ENCODE results near the gene ZNF580.

The ZNF580 gene

GRCh38 chr19:55645512-55645881 is 4.7 kb downstream of the ZNF580 start:
- no peak for DNase-seq (ENCODE audit: low read depth in 3 of 3)

- DNase-seq (ENCODE audit: low read depth in 3 of 3): no peak
These were observed 6.3 kb downstream of the ZNF580 start for GRCh38 chr19:55646889-55647731.

- no peak for DNase-seq (ENCODE audit: low read depth in 3 of 3)
These were observed 7.2 kb downstream of the ZNF580 start, which contains the start of gene CCDC106 for GRCh38 chr19:55647732-55648584. Gene CCDC106, plus strand, starts transcription at chr19:55648212. Its CDS starts 835 bp downstream, at chr19:55649047.

GRCh38 chr19:55648585-55649267 is 7.9 kb downstream of the ZNF580 start:
- no peak for DNase-seq (ENCODE audit: low read depth in 3 of 3)

GRCh38 chr19:55649268-55650125 is 8.7 kb downstream of the ZNF580 start:
- DNase-seq (ENCODE audit: low read depth in 3 of 3): no peak

- no peak for DNase-seq (ENCODE audit: low read depth in 3 of 3)
These were observed 9.3 kb downstream of the ZNF580 start for GRCh38 chr19:55650126-55650557.

- DNase-seq (ENCODE audit: low read depth in 3 of 3): no peak
These were observed 9.9 kb downstream of the ZNF580 start for GRCh38 chr19:55650602-55651230.

GRCh38 chr19:55651236-55651635 is 10.4 kb downstream of the ZNF580 start:
- no peak for DNase-seq (ENCODE audit: low read depth in 3 of 3)

GRCh38 chr19:55652311-55653128 is 11.7 kb downstream of the ZNF580 start:
- DNase-seq (ENCODE audit: low read depth in 3 of 3): no peak

- DNase-seq (ENCODE audit: low read depth in 3 of 3): peak; percentile 91 to 95 (median 93)
These were observed 13.0 kb downstream of the ZNF580 start for GRCh38 chr19:55653651-55654322.

- DNase-seq (ENCODE audit: low read depth in 3 of 3): peak; percentile 94 to 99 (median 99)
These were observed 13.6 kb downstream of the ZNF580 start for GRCh38 chr19:55654323-55654867.

GRCh38 chr19:55654868-55655647 is 14.3 kb downstream of the ZNF580 start, which contains the start of gene U2AF2:
Gene U2AF2, plus strand, starts transcription at chr19:55655035. Its CDS starts 70 bp downstream, at chr19:55655105.
- peak; percentile 93 to 96 (median 94) for DNase-seq (ENCODE audit: low read depth in 3 of 3)

- no peak for DNase-seq (ENCODE audit: low read depth in 3 of 3)
These were observed 14.8 kb downstream of the ZNF580 start for GRCh38 chr19:55655648-55656040.

GRCh38 chr19:55656552-55656951 is 15.8 kb downstream of the ZNF580 start:
- DNase-seq (ENCODE audit: low read depth in 3 of 3): no peak

GRCh38 chr19:55656988-55657747 is 16.4 kb downstream of the ZNF580 start:
- DNase-seq (ENCODE audit: low read depth in 3 of 3): no peak

GRCh38 chr19:55658846-55659459 is 18.2 kb downstream of the ZNF580 start:
- no peak for DNase-seq (ENCODE audit: low read depth in 3 of 3)

GRCh38 chr19:55659822-55660221 is 19.0 kb downstream of the ZNF580 start:
- DNase-seq (ENCODE audit: low read depth in 3 of 3): no peak

Data from stimulated activated CD4-positive, alpha-beta T cell treated with anti-CD3 and anti-CD28 coated beads, TNF-alpha, amount 100 ng/mL, for 48 hours (primary cell).